WTC11 (cell line): Measurements from ENCODE around the gene PTGS1. TPM values are rescaled to one million over a fixed set of nuclear protein-coding genes. Genes with fewer than 3 reads are reported as not detected.
A peak's percentile ranks its signal among the peaks of the same experiment; 100 is the strongest.

Experiments
- ATAC-seq: fragments of 200-7000 bp; cut with Tn5 transposase; 2 replicates; pipeline ENCODE4 v1.10.0; 2021; ENCODE audit warnings: mild to moderate bottlenecking, moderate library complexity
- CTCF ChIA-PET: fragments of 300-600 bp; sonication (Branson Sonifier 250); formaldehyde crosslinking; loops from one replicate; lab custom pipeline; 2021; ENCODE audit warnings: antibody characterized with exemption; lab: Charles Lee
- POLR2A ChIA-PET: fragments of 350-600 bp; sonication (Branson Sonifier 250); formaldehyde crosslinking; loops from one replicate; lab custom pipeline; 2021; ENCODE audit warnings: antibody characterized with exemption; lab: Charles Lee
- DNase-seq: peaks from one replicate; pipeline ENCODE4 v3.0.0; 2021; ENCODE audit warnings: low spot score
- H3K27ac Mint-ChIP-seq: 2 replicates; pipeline ENCODE4 v1.8.0; 2021; ENCODE audit warnings: mixed read lengths
- H3K27me3 Mint-ChIP-seq: 2 replicates; pipeline ENCODE4 v1.8.0; 2021; ENCODE audit warnings: low read depth, mild to moderate bottlenecking, moderate library complexity, mixed read lengths
- H3K36me3 Mint-ChIP-seq: 2 replicates; pipeline ENCODE4 v1.8.0; 2021; ENCODE audit warnings: mixed read lengths
- H3K4me1 Mint-ChIP-seq: 2 replicates; pipeline ENCODE4 v1.8.0; 2022; ENCODE audit warnings: mixed read lengths
- H3K4me3 Mint-ChIP-seq: 2 replicates; pipeline ENCODE4 v1.8.0; 2021; ENCODE audit warnings: mild to moderate bottlenecking, moderate library complexity, mixed read lengths
- H3K9me3 Mint-ChIP-seq: 2 replicates; pipeline ENCODE4 v1.8.0; 2021; ENCODE audit warnings: mixed read lengths
- CREM ChIP-seq: sonication (generic); formaldehyde crosslinking; IDR thresholded peaks from 2 replicates; pipeline ENCODE4 v1.8.1; 2022; ENCODE audit warnings: mild to moderate bottlenecking, missing genetic modification reagents, moderate library complexity
- FOXJ3 ChIP-seq: sonication (generic); formaldehyde crosslinking; IDR thresholded peaks from 2 replicates; pipeline ENCODE4 v1.9.0; 2021; ENCODE audit warnings: missing genetic modification reagents, mild to moderate bottlenecking, borderline replicate concordance
- GRHL2 ChIP-seq: fragments of 250-450 bp; sonication (Bioruptor Pico); IDR thresholded peaks from 2 replicates; pipeline ENCODE4 v1.8.0; 2022; ENCODE audit warnings: mild to moderate bottlenecking, moderate library complexity; ENCODE audit not compliant: insufficient replicate concordance, severe bottlenecking
- NR1H2 ChIP-seq: sonication (generic); formaldehyde crosslinking; IDR thresholded peaks from 2 replicates; pipeline ENCODE4 v1.9.0; 2021; ENCODE audit warnings: mild to moderate bottlenecking, moderate library complexity, missing genetic modification reagents
- ZNF263 ChIP-seq: sonication (generic); formaldehyde crosslinking; IDR thresholded peaks from 2 replicates; pipeline ENCODE4 v1.8.1; 2022; ENCODE audit warnings: low read depth, mild to moderate bottlenecking, moderate library complexity, missing genetic modification reagents
- ZNF423 ChIP-seq: fragments of 250-450 bp; sonication (Bioruptor Pico); IDR thresholded peaks from 2 replicates; pipeline ENCODE4 v2.1.2; 2022; ENCODE audit warnings: mild to moderate bottlenecking, moderate library complexity
- total RNA-seq: library from RNA; stranded (reverse); gene quantifications from 3 replicates; pipeline ENCODE4 v1.2.3, GENCODE V29; 2021
- TF ChIP-seq, protein P1 (sequence below): fragments of 250-450 bp; sonication (Bioruptor Pico); IDR thresholded peaks from 2 replicates; pipeline ENCODE4 v1.9.0; 2021; ENCODE audit warnings: moderate library complexity, mild to moderate bottlenecking, inconsistent platforms, borderline replicate concordance
- TF ChIP-seq, protein P2 (sequence below): sonication (generic); formaldehyde crosslinking; IDR thresholded peaks from 2 replicates; pipeline ENCODE4 v1.8.1; 2023; ENCODE audit warnings: mild to moderate bottlenecking, missing genetic modification reagents, moderate library complexity
- TF ChIP-seq, protein P3 (sequence below): sonication (generic); formaldehyde crosslinking; IDR thresholded peaks from 2 replicates; pipeline ENCODE4 v1.8.1; 2023; ENCODE audit warnings: mild to moderate bottlenecking, missing genetic modification reagents, borderline replicate concordance
- TF ChIP-seq, protein P4 (sequence below): sonication (generic); formaldehyde crosslinking; IDR thresholded peaks from 2 replicates; pipeline ENCODE4 v1.8.1; 2022; ENCODE audit warnings: mild to moderate bottlenecking, moderate library complexity, missing genetic modification reagents

The PTGS1 gene
- total RNA-seq, 1 experiment from 2014 or later: 1.0 TPM

DNA sequence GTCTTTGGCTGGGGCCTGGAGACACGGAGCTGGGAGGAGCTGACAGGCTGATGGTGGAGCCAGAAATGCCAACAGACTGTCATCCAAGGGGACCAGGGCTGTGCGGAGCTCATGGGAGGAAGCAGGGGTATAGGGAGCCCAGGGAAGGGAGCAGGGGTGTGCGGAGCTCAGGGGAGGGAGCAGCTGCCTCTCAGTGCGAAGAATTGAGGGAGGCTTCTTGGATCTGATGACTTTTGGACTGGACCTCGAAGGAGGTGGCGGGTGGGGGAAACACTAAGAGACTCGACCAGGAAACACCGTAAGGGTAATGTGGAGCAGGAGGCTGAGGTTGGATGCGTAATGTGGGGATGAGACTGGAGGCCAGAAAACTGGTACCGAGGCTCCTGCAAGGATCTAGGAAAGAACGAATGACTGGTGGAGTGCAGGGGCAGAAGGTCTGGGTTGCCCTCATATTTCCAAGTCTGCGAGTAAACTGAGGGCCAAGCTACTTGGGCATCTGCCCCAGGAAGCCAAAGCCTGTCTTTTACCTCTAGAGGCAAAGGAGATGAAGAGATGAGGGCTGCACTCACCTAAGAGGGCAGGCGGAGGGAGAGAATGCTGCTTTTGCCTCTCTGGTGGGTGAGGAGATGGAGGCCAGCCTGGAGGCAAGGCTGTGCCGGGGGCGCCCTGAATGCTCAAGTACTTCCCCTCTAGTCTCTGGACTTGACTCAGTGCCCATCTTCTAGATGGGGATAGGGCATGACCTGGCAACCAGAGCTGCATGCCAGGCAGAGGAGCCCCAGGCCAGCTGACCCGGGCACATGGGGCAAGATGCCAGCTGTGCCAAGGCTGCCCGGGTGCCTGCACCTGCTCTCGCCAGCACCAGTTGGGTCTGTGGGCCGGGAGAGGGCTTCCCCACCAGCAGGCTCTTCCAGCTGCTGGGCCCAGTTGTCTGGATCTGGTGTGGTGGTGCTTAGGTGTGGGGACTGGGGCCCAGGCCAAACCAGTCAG, 2.3 kb downstream of the PTGS1 start:
- ChIA-PET POLR2A (no interaction called here), CTCF (interaction anchor here (0.6 to 3.8 kb wide), 4 partner anchors 10 to 274 kb away, joined by 4 to 33 read pairs (median 6); no protein-coding TSS in a partner anchor)
- H3K27ac Mint-ChIP-seq: no peak overlapping the region
- H3K4me1 Mint-ChIP-seq: peaks cover 37% of the 10 kb centered on the region
- TF ChIP-seq, protein P1, sequence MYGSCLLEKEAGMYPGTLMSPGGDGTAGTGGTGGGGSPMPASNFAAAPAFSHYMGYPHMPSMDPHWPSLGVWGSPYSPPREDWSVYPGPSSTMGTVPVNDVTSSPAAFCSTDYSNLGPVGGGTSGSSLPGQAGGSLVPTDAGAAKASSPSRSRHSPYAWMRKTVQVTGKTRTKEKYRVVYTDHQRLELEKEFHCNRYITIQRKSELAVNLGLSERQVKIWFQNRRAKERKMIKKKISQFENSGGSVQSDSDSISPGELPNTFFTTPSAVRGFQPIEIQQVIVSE (CRISPR knock-in tag): no peak
- TF ChIP-seq CREM (CRISPR knock-in tag): no peak
- H3K27me3 Mint-ChIP-seq: peaks cover 74% of the 10 kb centered on the region
- H3K9me3 Mint-ChIP-seq: no peaks in the 10 kb centered on the region
- ATAC-seq (no peak), DNase-seq (no peak)
- no peaks in the 10 kb centered on the region for H3K36me3 Mint-ChIP-seq
- no peak overlapping the region for H3K4me3 Mint-ChIP-seq

DNA sequence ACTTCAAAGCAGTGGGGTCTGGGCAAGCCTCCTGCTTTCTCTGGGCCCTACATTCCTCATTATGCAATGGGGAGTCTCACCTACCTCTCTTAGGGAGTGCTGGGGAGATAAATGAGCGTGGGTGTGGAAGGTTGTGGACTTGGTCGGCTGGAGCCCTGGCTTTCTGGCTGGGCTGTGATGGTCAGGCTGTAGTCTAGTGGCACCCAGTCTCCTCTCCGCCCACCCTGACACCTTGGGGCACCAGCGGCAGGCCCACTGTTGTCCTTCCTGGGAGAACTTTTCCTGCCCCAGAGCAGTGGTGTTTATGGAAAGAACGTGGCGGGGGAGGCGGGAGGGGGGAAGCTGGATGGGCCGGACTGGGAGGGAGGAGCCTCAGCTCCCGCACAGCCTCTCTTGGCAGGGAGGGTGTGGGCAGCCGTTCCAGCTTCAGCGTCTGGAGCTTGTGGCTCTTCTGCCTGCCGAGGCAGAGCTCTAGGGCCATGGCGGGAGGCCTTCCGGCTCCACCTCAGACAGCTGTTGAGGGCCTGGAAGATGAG, 4.1 kb downstream of the PTGS1 start:
- DNase-seq: peak; percentile 34
- Mint-ChIP-seq H3K27ac (no peak overlapping the region), H3K4me1 (peaks cover 36% of the 10 kb centered on the region), H3K27me3 (peaks cover 58% of the 10 kb centered on the region), H3K9me3 (peaks cover 10% of the 10 kb centered on the region), H3K36me3 (0 out of 2 replicates have a peak, but pooled peaks cover 3% of the 10 kb centered on the region), H3K4me3 (peak overlapping the region; percentile 36)
- TF ChIP-seq ZNF263 (CRISPR knock-in tag) (no peak), CREM (CRISPR knock-in tag) (0 out of 2 replicates have a peak, but pooled peaks have one; percentile 19)
- TF ChIP-seq, protein P2, sequence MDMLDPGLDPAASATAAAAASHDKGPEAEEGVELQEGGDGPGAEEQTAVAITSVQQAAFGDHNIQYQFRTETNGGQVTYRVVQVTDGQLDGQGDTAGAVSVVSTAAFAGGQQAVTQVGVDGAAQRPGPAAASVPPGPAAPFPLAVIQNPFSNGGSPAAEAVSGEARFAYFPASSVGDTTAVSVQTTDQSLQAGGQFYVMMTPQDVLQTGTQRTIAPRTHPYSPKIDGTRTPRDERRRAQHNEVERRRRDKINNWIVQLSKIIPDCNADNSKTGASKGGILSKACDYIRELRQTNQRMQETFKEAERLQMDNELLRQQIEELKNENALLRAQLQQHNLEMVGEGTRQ (CRISPR knock-in tag): no peak
- peak; percentile 48 for ATAC-seq
- ChIA-PET POLR2A (no interaction called here), CTCF (interaction anchor here (0.8 to 2.0 kb wide), 9 partner anchors 9 to 437 kb away, joined by 3 to 16 read pairs (median 3); no protein-coding TSS in a partner anchor)

DNA sequence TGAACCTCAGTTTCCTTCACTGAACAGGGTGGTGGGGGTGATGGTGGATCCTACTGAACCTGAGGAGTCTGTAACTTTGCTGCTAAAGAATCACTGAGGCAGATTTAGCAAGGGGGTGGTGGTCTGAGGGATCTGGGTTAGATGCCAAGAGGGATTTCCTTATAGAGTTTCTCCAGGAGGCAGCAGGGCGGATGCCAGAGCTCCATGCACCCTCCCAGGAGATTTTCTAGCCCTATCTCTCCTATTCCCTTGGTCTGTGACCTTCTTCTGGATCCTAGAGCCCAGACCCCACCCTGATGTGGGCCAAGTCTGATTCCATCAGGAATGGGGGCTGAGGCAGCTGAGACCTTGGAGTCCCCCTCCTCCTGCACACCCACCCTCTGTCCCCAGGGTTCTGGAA, 6.0 kb downstream of the PTGS1 start:
- H3K9me3 Mint-ChIP-seq: peaks cover 11% of the 10 kb centered on the region
- peaks cover 40% of the 10 kb centered on the region for H3K27me3 Mint-ChIP-seq
- no peak overlapping the region for H3K4me3 Mint-ChIP-seq
- H3K27ac Mint-ChIP-seq: no peak overlapping the region
- DNase-seq: no peak
- ChIA-PET CTCF (interaction anchor here (1.2 kb wide), 1 partner anchor 19 kb away, joined by 4 read pairs; no protein-coding TSS in a partner anchor), POLR2A (no interaction called here)
- TF ChIP-seq NR1H2 (CRISPR knock-in tag) (no peak), CREM (CRISPR knock-in tag) (no peak), ZNF423 (CRISPR knock-in tag) (no peak), FOXJ3 (no peak), GRHL2 (CRISPR knock-in tag) (no peak)
- TF ChIP-seq, protein P3, sequence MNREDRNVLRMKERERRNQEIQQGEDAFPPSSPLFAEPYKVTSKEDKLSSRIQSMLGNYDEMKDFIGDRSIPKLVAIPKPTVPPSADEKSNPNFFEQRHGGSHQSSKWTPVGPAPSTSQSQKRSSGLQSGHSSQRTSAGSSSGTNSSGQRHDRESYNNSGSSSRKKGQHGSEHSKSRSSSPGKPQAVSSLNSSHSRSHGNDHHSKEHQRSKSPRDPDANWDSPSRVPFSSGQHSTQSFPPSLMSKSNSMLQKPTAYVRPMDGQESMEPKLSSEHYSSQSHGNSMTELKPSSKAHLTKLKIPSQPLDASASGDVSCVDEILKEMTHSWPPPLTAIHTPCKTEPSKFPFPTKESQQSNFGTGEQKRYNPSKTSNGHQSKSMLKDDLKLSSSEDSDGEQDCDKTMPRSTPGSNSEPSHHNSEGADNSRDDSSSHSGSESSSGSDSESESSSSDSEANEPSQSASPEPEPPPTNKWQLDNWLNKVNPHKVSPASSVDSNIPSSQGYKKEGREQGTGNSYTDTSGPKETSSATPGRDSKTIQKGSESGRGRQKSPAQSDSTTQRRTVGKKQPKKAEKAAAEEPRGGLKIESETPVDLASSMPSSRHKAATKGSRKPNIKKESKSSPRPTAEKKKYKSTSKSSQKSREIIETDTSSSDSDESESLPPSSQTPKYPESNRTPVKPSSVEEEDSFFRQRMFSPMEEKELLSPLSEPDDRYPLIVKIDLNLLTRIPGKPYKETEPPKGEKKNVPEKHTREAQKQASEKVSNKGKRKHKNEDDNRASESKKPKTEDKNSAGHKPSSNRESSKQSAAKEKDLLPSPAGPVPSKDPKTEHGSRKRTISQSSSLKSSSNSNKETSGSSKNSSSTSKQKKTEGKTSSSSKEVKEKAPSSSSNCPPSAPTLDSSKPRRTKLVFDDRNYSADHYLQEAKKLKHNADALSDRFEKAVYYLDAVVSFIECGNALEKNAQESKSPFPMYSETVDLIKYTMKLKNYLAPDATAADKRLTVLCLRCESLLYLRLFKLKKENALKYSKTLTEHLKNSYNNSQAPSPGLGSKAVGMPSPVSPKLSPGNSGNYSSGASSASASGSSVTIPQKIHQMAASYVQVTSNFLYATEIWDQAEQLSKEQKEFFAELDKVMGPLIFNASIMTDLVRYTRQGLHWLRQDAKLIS (CRISPR knock-in tag): no peak
- TF ChIP-seq, protein P4, sequence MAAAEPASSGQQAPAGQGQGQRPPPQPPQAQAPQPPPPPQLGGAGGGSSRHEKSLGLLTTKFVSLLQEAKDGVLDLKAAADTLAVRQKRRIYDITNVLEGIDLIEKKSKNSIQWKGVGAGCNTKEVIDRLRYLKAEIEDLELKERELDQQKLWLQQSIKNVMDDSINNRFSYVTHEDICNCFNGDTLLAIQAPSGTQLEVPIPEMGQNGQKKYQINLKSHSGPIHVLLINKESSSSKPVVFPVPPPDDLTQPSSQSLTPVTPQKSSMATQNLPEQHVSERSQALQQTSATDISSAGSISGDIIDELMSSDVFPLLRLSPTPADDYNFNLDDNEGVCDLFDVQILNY: no peak
- H3K36me3 Mint-ChIP-seq: 0 out of 2 replicates have a peak, but pooled peaks cover 3% of the 10 kb centered on the region
- peaks cover 27% of the 10 kb centered on the region for H3K4me1 Mint-ChIP-seq
- ATAC-seq: no peak
